KMS-11 (cell line): Measurements from ENCODE around the gene TARBP2.

ENCODE experiments used
- H2AFZ ChIP-seq: fragments of 200-600 bp; sonication (generic); 2 replicates; pipeline ENCODE4 v1.6.1; 2016; ENCODE audit warnings: antibody characterized with exemption, mixed run types, low read depth
- H3K27ac ChIP-seq: fragments of 200-600 bp; sonication (generic); 2 replicates; pipeline ENCODE4 v1.6.1; 2016; ENCODE audit warnings: mild to moderate bottlenecking, mixed run types
- H3K27me3 ChIP-seq: fragments of 200-600 bp; sonication (generic); 2 replicates; pipeline ENCODE4 v1.6.1; 2017; ENCODE audit warnings: mild to moderate bottlenecking, low read depth, mixed run types, moderate library complexity; ENCODE audit not compliant: insufficient read depth
- H3K36me3 ChIP-seq: fragments of 200-600 bp; sonication (generic); 2 replicates; pipeline ENCODE4 v1.6.1; 2017; ENCODE audit warnings: mild to moderate bottlenecking, mixed run types; ENCODE audit not compliant: insufficient read depth
- H3K4me1 ChIP-seq: fragments of 200-600 bp; sonication (generic); 2 replicates; pipeline ENCODE4 v1.6.1; 2016; ENCODE audit warnings: mild to moderate bottlenecking, low read depth, mixed run types; ENCODE audit not compliant: poor library complexity, severe bottlenecking
- H3K4me2 ChIP-seq: fragments of 200-600 bp; sonication (generic); 2 replicates; pipeline ENCODE4 v1.7.0; 2016; ENCODE audit warnings: mild to moderate bottlenecking, mixed run types
- H3K4me3 ChIP-seq: fragments of 200-600 bp; sonication (generic); IDR thresholded peaks from 2 replicates; pipeline ENCODE4 v1.6.1; 2017; ENCODE audit warnings: low read depth, low read length, mixed read lengths; ENCODE audit not compliant: insufficient read depth
- H3K79me2 ChIP-seq: fragments of 200-600 bp; sonication (generic); 2 replicates; pipeline ENCODE4 v1.6.1; 2016; ENCODE audit warnings: low read depth, mixed run types; ENCODE audit not compliant: insufficient read depth
- H3K9ac ChIP-seq: fragments of 200-600 bp; sonication (generic); 2 replicates; pipeline ENCODE4 v1.6.1; 2016; ENCODE audit warnings: mild to moderate bottlenecking, mixed run types
- H4K20me1 ChIP-seq: fragments of 200-600 bp; sonication (generic); 2 replicates; pipeline ENCODE4 v1.6.1; 2016; ENCODE audit warnings: mild to moderate bottlenecking, mixed run types; ENCODE audit not compliant: insufficient read depth
- TF ChIP-seq, protein P1 (sequence below): fragments of 200-600 bp; sonication (generic); conservative IDR thresholded peaks from 2 replicates; pipeline ENCODE4 v1.6.1; 2017; ENCODE audit warnings: low read depth, mild to moderate bottlenecking, antibody characterized with exemption, low read length, moderate library complexity, mixed read lengths

TARBP2 gene

GRCh38 chr12:53453953-53454640 is 47.0 kb upstream of the TARBP2 start:
- peak overlapping the region; percentile 86 for H3K27ac ChIP-seq
- no peaks in the 10 kb centered on the region for H3K27me3 ChIP-seq
- peaks cover 68% of the 10 kb centered on the region for H3K4me1 ChIP-seq
- peaks cover 70% of the 10 kb centered on the region for H3K79me2 ChIP-seq
- peaks cover 53% of the 10 kb centered on the region for H3K36me3 ChIP-seq
- H4K20me1 ChIP-seq = peaks cover 53% of the 10 kb centered on the region
- no peak overlapping the region for H2AFZ ChIP-seq
- peak overlapping the region; percentile 93 for H3K4me2 ChIP-seq
- H3K4me3 ChIP-seq = no peak overlapping the region
- peak overlapping the region; percentile 93 for H3K9ac ChIP-seq
- TF ChIP-seq, protein P1, sequence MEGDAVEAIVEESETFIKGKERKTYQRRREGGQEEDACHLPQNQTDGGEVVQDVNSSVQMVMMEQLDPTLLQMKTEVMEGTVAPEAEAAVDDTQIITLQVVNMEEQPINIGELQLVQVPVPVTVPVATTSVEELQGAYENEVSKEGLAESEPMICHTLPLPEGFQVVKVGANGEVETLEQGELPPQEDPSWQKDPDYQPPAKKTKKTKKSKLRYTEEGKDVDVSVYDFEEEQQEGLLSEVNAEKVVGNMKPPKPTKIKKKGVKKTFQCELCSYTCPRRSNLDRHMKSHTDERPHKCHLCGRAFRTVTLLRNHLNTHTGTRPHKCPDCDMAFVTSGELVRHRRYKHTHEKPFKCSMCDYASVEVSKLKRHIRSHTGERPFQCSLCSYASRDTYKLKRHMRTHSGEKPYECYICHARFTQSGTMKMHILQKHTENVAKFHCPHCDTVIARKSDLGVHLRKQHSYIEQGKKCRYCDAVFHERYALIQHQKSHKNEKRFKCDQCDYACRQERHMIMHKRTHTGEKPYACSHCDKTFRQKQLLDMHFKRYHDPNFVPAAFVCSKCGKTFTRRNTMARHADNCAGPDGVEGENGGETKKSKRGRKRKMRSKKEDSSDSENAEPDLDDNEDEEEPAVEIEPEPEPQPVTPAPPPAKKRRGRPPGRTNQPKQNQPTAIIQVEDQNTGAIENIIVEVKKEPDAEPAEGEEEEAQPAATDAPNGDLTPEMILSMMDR = peak; percentile 13; the same call in 1 of the 2 replicates

GRCh38 chr12:53454707-53455106 is 46.4 kb upstream of the TARBP2 start:
- TF ChIP-seq, protein P1 = 0 out of 2 replicates have a peak, but pooled peaks have one; percentile 11
- no peaks in the 10 kb centered on the region for H3K27me3 ChIP-seq
- peak overlapping the region; percentile 93 for H3K4me2 ChIP-seq
- peaks cover 74% of the 10 kb centered on the region for H3K4me1 ChIP-seq
- H3K79me2 ChIP-seq = peaks cover 76% of the 10 kb centered on the region
- no peak overlapping the region for H3K4me3 ChIP-seq
- peak overlapping the region; percentile 93; the same call in 1 of the 2 replicates for H3K9ac ChIP-seq
- peaks cover 55% of the 10 kb centered on the region for H4K20me1 ChIP-seq
- no peak overlapping the region for H2AFZ ChIP-seq
- peaks cover 59% of the 10 kb centered on the region for H3K36me3 ChIP-seq
- H3K27ac ChIP-seq = peak overlapping the region; percentile 86

- Histone ChIP-seq H2AFZ (no peak overlapping the region), H3K27me3 (no peaks in the 10 kb centered on the region), H3K4me2 (peak overlapping the region; percentile 93; the same call in 1 of the 2 replicates), H3K9ac (no peak overlapping the region), H3K27ac (peak overlapping the region; percentile 13; the same call in 1 of the 2 replicates), H3K36me3 (peaks cover 80% of the 10 kb centered on the region), H3K79me2 (peaks cover 97% of the 10 kb centered on the region), H4K20me1 (peaks cover 71% of the 10 kb centered on the region), H3K4me3 (no peak overlapping the region), H3K4me1 (peaks cover 86% of the 10 kb centered on the region)
- TF ChIP-seq, protein P1 = no peak
These were observed 44.3 kb upstream of the TARBP2 start for GRCh38 chr12:53456654-53457366.

DNA sequence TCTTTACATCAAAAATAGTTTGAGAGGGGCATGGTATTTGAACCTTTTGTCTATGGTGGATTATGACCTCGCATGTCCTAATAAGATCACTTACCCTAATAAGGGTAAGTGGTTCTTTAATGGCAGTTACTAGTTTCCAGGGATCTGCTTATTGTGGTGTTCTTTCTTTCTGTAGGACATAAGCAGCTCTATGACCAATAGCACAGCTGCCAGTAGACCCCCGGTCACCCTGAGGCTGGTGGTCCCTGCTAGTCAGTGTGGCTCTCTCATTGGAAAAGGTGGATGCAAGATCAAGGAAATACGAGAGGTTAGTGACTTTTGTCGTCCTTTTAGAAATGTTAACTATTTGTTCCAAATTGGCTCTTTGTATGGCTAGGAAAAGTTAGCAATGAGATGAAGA is 42.0 kb upstream of the TARBP2 start:
- Histone ChIP-seq H3K4me3 (no peak overlapping the region), H2AFZ (no peak overlapping the region), H3K4me2 (peak overlapping the region; percentile 93), H3K27me3 (no peaks in the 10 kb centered on the region), H3K4me1 (peaks cover 100% of the 10 kb centered on the region), H3K27ac (peak overlapping the region; percentile 37; the same call in 1 of the 2 replicates), H3K9ac (no peak overlapping the region), H3K79me2 (peaks cover 100% of the 10 kb centered on the region), H3K36me3 (peaks cover 96% of the 10 kb centered on the region), H4K20me1 (peaks cover 78% of the 10 kb centered on the region)
- TF ChIP-seq, protein P1 = no peak
